SU-DHL-6 (cell line): ENCODE results near the gene AKNA.

Experiments
- CTCF ChIP-seq: fragments of 200-600 bp; sonication (generic); IDR thresholded peaks from one replicate; pipeline ENCODE4 v1.5.1; 2017; ENCODE audit warnings: antibody characterized with exemption, mild to moderate bottlenecking, low read length, moderate library complexity; ENCODE audit not compliant: insufficient read depth, poor library complexity, severe bottlenecking
- EZH2phosphoT487 ChIP-seq: fragments of 200-600 bp; sonication (generic), shearing (Covaris generic); conservative IDR thresholded peaks from 2 replicates; pipeline ENCODE4 v1.6.1; 2018; ENCODE audit warnings: mild to moderate bottlenecking, antibody characterized with exemption, low read length, moderate library complexity, mixed read lengths

- TF ChIP-seq CTCF (no peak), EZH2phosphoT487 (no peak)
These were observed 41.7 kb upstream of the AKNA start for GRCh38 chr9:114429488-114429887.
